Measurements from ENCODE around the gene APBA2. TPM values are rescaled to one million over a fixed set of nuclear protein-coding genes. Genes with fewer than 3 reads are reported as not detected.

The APBA2 gene
- total RNA-seq, 1 donor from 2014 or later = 33.1 TPM

DNA sequence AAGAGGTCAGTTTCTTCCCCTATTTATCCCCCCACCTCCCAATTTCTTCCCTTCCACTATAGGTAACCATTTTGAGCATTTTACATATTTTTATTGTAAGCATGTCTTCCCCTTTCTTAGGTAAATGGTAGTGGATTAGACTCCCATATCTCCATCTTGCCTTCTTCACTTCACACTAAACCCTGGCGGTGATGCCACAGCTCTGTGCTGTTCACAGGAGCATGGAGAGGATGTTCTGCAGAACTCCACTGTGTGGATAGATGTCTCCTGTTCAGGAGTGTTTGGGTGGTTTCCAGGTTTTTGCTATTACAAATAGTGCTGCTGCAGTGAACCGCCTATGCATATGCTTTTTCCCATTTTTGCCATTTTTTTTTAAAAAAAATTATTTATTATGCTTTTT lies 201.1 kb downstream of the APBA2 start:
- Mint-ChIP-seq H3K27me3 (ENCODE audit: low read depth) (no peaks in the 10 kb centered on the region), H3K9me3 (peaks cover 14% of the 10 kb centered on the region), H3K4me1 (no peaks in the 10 kb centered on the region), H3K4me3 (no peak overlapping the region), H3K27ac (no peak overlapping the region), H3K36me3 (peaks cover 12% of the 10 kb centered on the region)
- DNase-seq (ENCODE audit: low spot score in 2 of 2, unreplicated experiment in 2 of 2) = no peak
- TF ChIP-seq, protein P1, sequence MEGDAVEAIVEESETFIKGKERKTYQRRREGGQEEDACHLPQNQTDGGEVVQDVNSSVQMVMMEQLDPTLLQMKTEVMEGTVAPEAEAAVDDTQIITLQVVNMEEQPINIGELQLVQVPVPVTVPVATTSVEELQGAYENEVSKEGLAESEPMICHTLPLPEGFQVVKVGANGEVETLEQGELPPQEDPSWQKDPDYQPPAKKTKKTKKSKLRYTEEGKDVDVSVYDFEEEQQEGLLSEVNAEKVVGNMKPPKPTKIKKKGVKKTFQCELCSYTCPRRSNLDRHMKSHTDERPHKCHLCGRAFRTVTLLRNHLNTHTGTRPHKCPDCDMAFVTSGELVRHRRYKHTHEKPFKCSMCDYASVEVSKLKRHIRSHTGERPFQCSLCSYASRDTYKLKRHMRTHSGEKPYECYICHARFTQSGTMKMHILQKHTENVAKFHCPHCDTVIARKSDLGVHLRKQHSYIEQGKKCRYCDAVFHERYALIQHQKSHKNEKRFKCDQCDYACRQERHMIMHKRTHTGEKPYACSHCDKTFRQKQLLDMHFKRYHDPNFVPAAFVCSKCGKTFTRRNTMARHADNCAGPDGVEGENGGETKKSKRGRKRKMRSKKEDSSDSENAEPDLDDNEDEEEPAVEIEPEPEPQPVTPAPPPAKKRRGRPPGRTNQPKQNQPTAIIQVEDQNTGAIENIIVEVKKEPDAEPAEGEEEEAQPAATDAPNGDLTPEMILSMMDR (IDR thresholded peaks at IDR 0.05; ENCODE audit: unreplicated experiment) = no peak

DNA sequence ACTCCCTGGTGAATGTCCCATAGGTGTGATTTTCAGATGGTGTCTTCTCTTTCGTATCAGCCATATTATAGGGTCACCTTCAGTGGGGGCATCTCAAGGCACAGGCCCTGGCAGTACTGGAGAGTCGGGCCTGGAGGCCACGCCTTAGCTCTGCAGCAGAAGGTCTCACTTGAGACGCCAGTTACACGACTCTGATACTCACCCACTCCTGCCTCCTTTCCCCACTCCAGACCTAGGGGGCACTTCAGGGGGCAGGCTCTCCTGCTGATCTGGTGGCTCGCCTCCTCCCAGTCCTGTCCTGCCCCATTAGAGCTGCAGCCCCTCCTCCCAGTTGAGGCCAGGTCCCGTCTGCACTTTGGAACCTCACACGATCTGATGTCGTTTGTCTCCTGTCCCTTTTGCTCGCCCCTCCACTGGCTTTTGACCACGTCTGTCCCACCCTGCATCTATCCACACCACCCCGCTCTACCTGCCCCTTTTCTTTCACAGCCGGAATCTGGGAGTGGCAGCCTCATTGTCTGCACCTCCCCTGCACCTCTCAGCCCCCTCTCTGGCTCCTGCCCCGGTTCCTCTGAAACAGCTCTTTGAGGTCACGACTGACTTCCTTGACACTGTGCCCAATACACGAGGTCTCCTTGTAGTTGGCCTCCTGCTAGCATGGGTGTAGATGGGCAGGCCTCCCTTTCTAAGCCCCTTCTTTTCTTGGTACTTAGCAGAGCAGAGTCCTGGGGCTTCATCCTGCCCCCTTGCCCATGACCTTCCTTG lies 201.9 kb downstream of the APBA2 start:
- Mint-ChIP-seq H3K9me3 (peaks cover 14% of the 10 kb centered on the region), H3K4me1 (no peaks in the 10 kb centered on the region), H3K4me3 (no peak overlapping the region), H3K27ac (no peak overlapping the region), H3K27me3 (ENCODE audit: low read depth) (no peaks in the 10 kb centered on the region), H3K36me3 (peaks cover 12% of the 10 kb centered on the region)
- TF ChIP-seq, protein P1 (IDR thresholded peaks at IDR 0.05; ENCODE audit: unreplicated experiment) = no peak
- no peak for DNase-seq (ENCODE audit: low spot score in 2 of 2, unreplicated experiment in 2 of 2)

DNA sequence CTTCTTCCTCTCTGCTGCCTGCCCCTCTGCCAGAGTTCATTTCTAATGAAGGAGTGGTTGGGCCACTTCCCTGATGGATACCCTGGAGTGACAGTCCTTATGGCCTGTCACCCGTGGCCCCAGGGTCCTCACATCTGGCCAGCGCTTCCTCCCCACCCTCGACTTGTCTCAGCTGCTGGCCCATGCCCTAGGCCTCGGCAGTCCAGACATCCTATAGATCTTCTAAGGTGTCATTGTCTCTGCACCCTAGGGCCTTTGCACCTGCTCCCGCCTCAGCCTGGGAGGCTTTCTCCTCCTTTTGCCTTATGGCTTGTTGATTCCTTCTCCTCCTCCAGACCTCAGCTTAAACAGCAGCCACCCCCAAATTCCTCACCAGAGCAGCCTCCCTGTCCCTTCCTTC lies 202.9 kb downstream of the APBA2 start:
- H3K4me1 Mint-ChIP-seq = no peaks in the 10 kb centered on the region
- no peak overlapping the region for H3K27ac Mint-ChIP-seq
- peaks cover 14% of the 10 kb centered on the region for H3K9me3 Mint-ChIP-seq
- no peaks in the 10 kb centered on the region for H3K27me3 Mint-ChIP-seq (ENCODE audit: low read depth)
- DNase-seq (ENCODE audit: low spot score in 2 of 2, unreplicated experiment in 2 of 2) = no peak
- no peak overlapping the region for H3K4me3 Mint-ChIP-seq
- TF ChIP-seq, protein P1 (IDR thresholded peaks at IDR 0.05; ENCODE audit: unreplicated experiment) = no peak
- peaks cover 12% of the 10 kb centered on the region for H3K36me3 Mint-ChIP-seq

- Mint-ChIP-seq H3K4me3 (no peak overlapping the region), H3K36me3 (peaks cover 7% of the 10 kb centered on the region), H3K4me1 (no peaks in the 10 kb centered on the region), H3K27me3 (ENCODE audit: low read depth) (no peaks in the 10 kb centered on the region), H3K27ac (no peak overlapping the region), H3K9me3 (peaks cover 5% of the 10 kb centered on the region)
- DNase-seq (ENCODE audit: low spot score in 2 of 2, unreplicated experiment in 2 of 2) = no peak
- TF ChIP-seq, protein P1 (IDR thresholded peaks at IDR 0.05; ENCODE audit: unreplicated experiment) = no peak
Measured at GRCh38 chr15:29089731-29090616, 204.2 kb downstream of the APBA2 start.

GRCh38 chr15:29090617-29091466 lies 205.1 kb downstream of the APBA2 start:
- H3K27me3 Mint-ChIP-seq (ENCODE audit: low read depth) = no peaks in the 10 kb centered on the region
- DNase-seq (ENCODE audit: low spot score in 2 of 2, unreplicated experiment in 2 of 2) = no peak
- no peaks in the 10 kb centered on the region for H3K9me3 Mint-ChIP-seq
- H3K36me3 Mint-ChIP-seq = peaks cover 2% of the 10 kb centered on the region
- no peak overlapping the region for H3K27ac Mint-ChIP-seq
- no peak overlapping the region for H3K4me3 Mint-ChIP-seq
- TF ChIP-seq, protein P1 (IDR thresholded peaks at IDR 0.05; ENCODE audit: unreplicated experiment) = peak; percentile 76
- H3K4me1 Mint-ChIP-seq = no peaks in the 10 kb centered on the region
